ENCODE results near the gene TDRD1. TPM values are rescaled to one million over a fixed set of nuclear protein-coding genes. Genes with fewer than 3 reads are reported as not detected.

Gene TDRD1
- total RNA-seq, 1 experiment from 2014 or later: not detected

DNA sequence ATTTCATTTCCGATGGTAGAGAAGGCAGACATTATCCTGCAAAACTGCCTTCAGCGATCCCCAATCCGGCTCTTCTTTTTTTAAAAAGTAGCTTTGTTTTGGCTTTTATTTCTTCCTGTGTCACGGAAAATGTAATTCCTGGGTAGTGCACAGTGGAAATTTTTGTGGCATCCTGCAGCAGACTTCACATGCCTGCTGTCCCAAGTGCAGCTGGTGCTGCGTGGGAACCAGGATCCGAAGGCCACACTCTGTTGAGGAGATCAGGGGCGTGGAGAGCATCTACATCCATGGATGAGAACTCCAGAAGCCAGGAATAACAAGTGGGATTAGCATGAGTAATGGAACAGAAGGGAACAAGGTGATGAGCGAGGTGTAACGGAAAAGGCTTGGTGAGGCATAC, 64.5 kb downstream of the TDRD1 start:
- intact Hi-C loops (cut with micrococcal nuclease): no loop called here
- Histone ChIP-seq H3K9ac (ENCODE audit: low read length) (no peak overlapping the region), H3K9me3 (ENCODE audit: control insufficient read depth in 1 of 2, insufficient read depth in 1 of 2, low read depth in 1 of 2, low read length in 2 of 2) (no peaks in the 10 kb centered on the region), H3K79me2 (ENCODE audit: insufficient read depth, low read length) (no peaks in the 10 kb centered on the region), H3K36me3 (ENCODE audit: control insufficient read depth in 1 of 2, insufficient read depth in 2 of 2, low read length in 2 of 2) (no peaks in the 10 kb centered on the region), H4K20me1 (ENCODE audit: insufficient read depth) (no peaks in the 10 kb centered on the region), H3K9me2 (ENCODE audit: insufficient read depth) (no peaks in the 10 kb centered on the region), H3K4me1 (ENCODE audit: control insufficient read depth in 1 of 2, insufficient read depth in 2 of 2, low read length in 2 of 2) (peaks cover 0 to 6% of the 10 kb centered on the region in 2 experiments; a peak in 1 of 4 replicates), H3K27ac (ENCODE audit: low read depth, low read length) (no peak overlapping the region), H3K4me3 (replicated peaks in 1 of 2; ENCODE audit: low read depth in 1 of 2, low read length in 2 of 2) (no peak overlapping the region), H2AFZ (ENCODE audit: low read depth, low read length, poor library complexity, severe bottlenecking) (no peak overlapping the region), H3K27me3 (ENCODE audit: insufficient read depth, low read length) (peaks cover 62% of the 10 kb centered on the region), H3K4me2 (ENCODE audit: low read length) (no peak overlapping the region)
- TF ChIP-seq EGR1 (IDR thresholded peaks at IDR 0.05; ENCODE audit: low read depth): no peak
- no peak for TF ChIP-seq SIN3A (IDR thresholded peaks at IDR 0.05; ENCODE audit: low read depth)
- no peak for TF ChIP-seq EZH2phosphoT487 (IDR thresholded peaks at IDR 0.05; ENCODE audit: borderline replicate concordance)
- TF ChIP-seq SP1 (IDR thresholded peaks at IDR 0.05; ENCODE audit: low read depth): no peak
- no peak for TF ChIP-seq CBX3 (IDR thresholded peaks at IDR 0.05; ENCODE audit: low read depth)
- TF ChIP-seq, protein P1, sequence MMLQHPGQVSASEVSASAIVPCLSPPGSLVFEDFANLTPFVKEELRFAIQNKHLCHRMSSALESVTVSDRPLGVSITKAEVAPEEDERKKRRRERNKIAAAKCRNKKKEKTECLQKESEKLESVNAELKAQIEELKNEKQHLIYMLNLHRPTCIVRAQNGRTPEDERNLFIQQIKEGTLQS (IDR thresholded peaks at IDR 0.05): no peak
- TF ChIP-seq CEBPB (IDR thresholded peaks at IDR 0.05; ENCODE audit: low read depth): no peak
- no peak for TF ChIP-seq POLR2A (IDR thresholded peaks at IDR 0.05; ENCODE audit: borderline replicate concordance, extremely low read depth, insufficient read depth, insufficient read length)
- TF ChIP-seq, protein P2, sequence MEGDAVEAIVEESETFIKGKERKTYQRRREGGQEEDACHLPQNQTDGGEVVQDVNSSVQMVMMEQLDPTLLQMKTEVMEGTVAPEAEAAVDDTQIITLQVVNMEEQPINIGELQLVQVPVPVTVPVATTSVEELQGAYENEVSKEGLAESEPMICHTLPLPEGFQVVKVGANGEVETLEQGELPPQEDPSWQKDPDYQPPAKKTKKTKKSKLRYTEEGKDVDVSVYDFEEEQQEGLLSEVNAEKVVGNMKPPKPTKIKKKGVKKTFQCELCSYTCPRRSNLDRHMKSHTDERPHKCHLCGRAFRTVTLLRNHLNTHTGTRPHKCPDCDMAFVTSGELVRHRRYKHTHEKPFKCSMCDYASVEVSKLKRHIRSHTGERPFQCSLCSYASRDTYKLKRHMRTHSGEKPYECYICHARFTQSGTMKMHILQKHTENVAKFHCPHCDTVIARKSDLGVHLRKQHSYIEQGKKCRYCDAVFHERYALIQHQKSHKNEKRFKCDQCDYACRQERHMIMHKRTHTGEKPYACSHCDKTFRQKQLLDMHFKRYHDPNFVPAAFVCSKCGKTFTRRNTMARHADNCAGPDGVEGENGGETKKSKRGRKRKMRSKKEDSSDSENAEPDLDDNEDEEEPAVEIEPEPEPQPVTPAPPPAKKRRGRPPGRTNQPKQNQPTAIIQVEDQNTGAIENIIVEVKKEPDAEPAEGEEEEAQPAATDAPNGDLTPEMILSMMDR (IDR thresholded peaks at IDR 0.05 in 2 of 3, conservative IDR thresholded peaks at IDR 0.05 in 1 of 3; ENCODE audit: borderline replicate concordance in 1 of 3, insufficient read depth in 1 of 3, low read depth in 2 of 3, low read length in 2 of 3): no peak
- no peak for TF ChIP-seq YY1 (IDR thresholded peaks at IDR 0.05; ENCODE audit: extremely low read depth, insufficient replicate concordance, low read depth, low read length)
- TF ChIP-seq ZFX (IDR thresholded peaks at IDR 0.05): no peak
- TF ChIP-seq ZNF274 (IDR thresholded peaks at IDR 0.05; ENCODE audit: low read depth, low read length): no peak
- ChIA-PET CTCF (no interaction called here), POLR2A (no interaction called here), RAD21 (ENCODE audit: low non-redundant PET in 1 of 2, low total read pairs in 2 of 2, uncharacterized antibody in 2 of 2, unreplicated experiment in 2 of 2) (no interaction called here)
- ATAC-seq: no peak
- DNase-seq (ENCODE audit: low read depth, low spot score): no peak
- no TSS peak for BruUV-seq (replicated peaks)

All from HCT116 (cell line).